K562 (cell line): ENCODE results near the gene HNRNPK. TPM values are rescaled to one million over a fixed set of nuclear protein-coding genes. Genes with fewer than 3 reads are reported as not detected.
A peak's percentile ranks its signal among the peaks of the same experiment; 100 is the strongest.

Experiments
- CBX8 ChIP-seq: fragments of 200-600 bp; sonication (generic); IDR thresholded peaks from 2 replicates; pipeline ENCODE4 v1.6.1; 2012; ENCODE audit warnings: borderline replicate concordance, mixed run types, low read depth, mild to moderate bottlenecking, moderate library complexity, mixed read lengths, low read length, control low read depth, inconsistent platforms; ENCODE audit not compliant: poor library complexity, severe bottlenecking; ENCODE audit errors: extremely low read depth
- FOXK1 ChIP-seq: sonication (generic); formaldehyde crosslinking; IDR thresholded peaks from 2 replicates; pipeline ENCODE4 v1.8.0; 2022; ENCODE audit warnings: missing genetic modification reagents, mild to moderate bottlenecking, borderline replicate concordance
- KDM4B ChIP-seq, 2 experiments: fragments of 450-650 bp in 1 of 2; sonication (generic) in 1 of 2; IDR thresholded peaks; 2 replicates each; pipeline ENCODE4 v1.6.1; 2016 to 2017; ENCODE audit warnings: borderline replicate concordance in 2 of 2, antibody characterized with exemption in 1 of 2, low read depth in 1 of 2, mild to moderate bottlenecking in 1 of 2
- KLF16 ChIP-seq: IDR thresholded peaks from 2 replicates; pipeline ENCODE4 v1.6.1; 2016; ENCODE audit warnings: antibody characterized with exemption
- RBM17 ChIP-seq: fragments of 200-400 bp; formaldehyde crosslinking; IDR thresholded peaks from 2 replicates; pipeline ENCODE4 v1.6.1; 2017; ENCODE audit warnings: low read depth, mild to moderate bottlenecking, low read length, borderline replicate concordance
- RREB1 ChIP-seq: fragments of 250-450 bp; sonication (Bioruptor Pico); IDR thresholded peaks from 2 replicates; pipeline ENCODE4 v1.4.0; 2020
- SNRNP70 ChIP-seq: fragments of 200-400 bp; formaldehyde crosslinking; optimal IDR thresholded peaks from 2 replicates; pipeline ENCODE3; 2017; ENCODE audit warnings: low read depth, low read length
- ZNF717 ChIP-seq: fragments of 250-450 bp; sonication (Bioruptor Pico); IDR thresholded peaks from 2 replicates; pipeline ENCODE4 v1.5.0; 2021
- polyA plus RNA-seq, 8 experiments: library from polyadenylated mRNA; depleted of rRNA in 4 of 8; stranded (reverse) in 5 of 8; unstranded in 3 of 8; fragments of >200 nt; fragmentation: Nextera tagmentation in 2 of 8; fragmentation: Illumina TruSeq in 1 of 8; extraction: Ambion mirVana in 2 of 8; extraction: Trizol in 1 of 8; gene quantifications; 2 replicates each; pipeline versions ENCODE4 v1.2.1 to v1.2.3, GENCODE V29; 2011 to 2014; ENCODE audit warnings: inconsistent platforms in 1 of 8, missing spikeins in 1 of 8
- total RNA-seq, 7 experiments: library from RNA; depleted of rRNA in 6 of 7; stranded (reverse); fragments of >200 nt in 6 of 7; fragmentation: Illumina TruSeq in 2 of 7; extraction: Trizol in 2 of 7; gene quantifications; 2 replicates each; pipeline versions ENCODE4 v1.2.1 to v1.2.3, GENCODE V29; 2011 to 2021; ENCODE audit warnings: low replicate concordance in 1 of 7
- TF ChIP-seq, protein P1 (sequence below): fragments of 250-450 bp; sonication (Bioruptor Pico); IDR thresholded peaks from 2 replicates; pipeline ENCODE4 v1.4.0; 2020; ENCODE audit warnings: mild to moderate bottlenecking
- TF ChIP-seq, protein P2 (sequence below): fragments of 450-650 bp; conservative IDR thresholded peaks from 2 replicates; pipeline ENCODE4 v1.6.1; 2016; ENCODE audit warnings: missing genetic modification characterization, low read depth, mild to moderate bottlenecking, control low read depth, missing compliant biosample characterization
- TF ChIP-seq, protein P3 (sequence below): fragments of 200-800 bp; sonication (Bioruptor generic); IDR thresholded peaks from 2 replicates; pipeline ENCODE4 v1.6.1; 2016; ENCODE audit warnings: missing genetic modification characterization, missing compliant biosample characterization

HNRNPK gene
- total and polyA plus RNA-seq, 9 of the 15 experiments (the other 6 are each of a cell fraction or from before 2014, with no cell fraction given) = 224 to 883 (median 618) TPM

DNA sequence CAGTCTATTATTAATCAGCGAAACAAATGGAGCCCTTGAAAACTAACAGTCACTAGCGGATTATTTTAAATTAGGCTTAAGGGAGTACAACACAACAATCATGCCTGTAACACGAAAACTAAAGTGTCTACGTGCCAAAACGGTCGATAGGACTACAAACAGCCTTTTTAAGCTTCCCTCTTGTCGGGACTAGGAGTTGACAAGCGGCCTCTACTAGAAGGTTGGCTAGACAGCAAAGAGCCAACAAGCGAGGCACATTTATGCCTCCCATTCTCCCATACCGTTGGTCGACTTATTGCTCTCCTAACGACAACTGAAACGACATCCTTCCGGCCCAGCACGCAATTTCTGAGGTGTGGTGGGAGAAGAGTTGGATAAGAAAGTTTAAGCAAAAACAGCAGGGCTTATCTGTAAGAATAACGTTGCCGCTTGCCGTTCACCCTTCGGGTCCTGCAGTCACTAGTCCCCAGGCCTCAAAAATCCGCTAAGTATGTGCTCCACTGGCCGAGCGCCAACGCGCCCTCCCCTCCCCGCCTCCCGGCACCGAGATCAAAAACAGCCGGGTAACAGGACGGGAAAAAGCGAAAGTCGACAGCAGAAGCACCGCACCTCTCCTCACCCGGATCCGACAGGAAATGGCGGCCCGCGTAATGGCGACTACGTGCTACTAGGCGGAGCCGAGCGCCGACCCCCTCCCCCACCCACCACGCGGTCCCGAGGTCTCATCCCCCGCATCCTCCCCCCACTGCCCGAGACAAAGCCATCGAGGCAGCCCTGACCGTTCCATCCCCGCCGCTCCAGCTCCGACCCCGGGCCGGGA lies 813 bp downstream of the HNRNPK start (continued):
- TF ChIP-seq, protein P1, sequence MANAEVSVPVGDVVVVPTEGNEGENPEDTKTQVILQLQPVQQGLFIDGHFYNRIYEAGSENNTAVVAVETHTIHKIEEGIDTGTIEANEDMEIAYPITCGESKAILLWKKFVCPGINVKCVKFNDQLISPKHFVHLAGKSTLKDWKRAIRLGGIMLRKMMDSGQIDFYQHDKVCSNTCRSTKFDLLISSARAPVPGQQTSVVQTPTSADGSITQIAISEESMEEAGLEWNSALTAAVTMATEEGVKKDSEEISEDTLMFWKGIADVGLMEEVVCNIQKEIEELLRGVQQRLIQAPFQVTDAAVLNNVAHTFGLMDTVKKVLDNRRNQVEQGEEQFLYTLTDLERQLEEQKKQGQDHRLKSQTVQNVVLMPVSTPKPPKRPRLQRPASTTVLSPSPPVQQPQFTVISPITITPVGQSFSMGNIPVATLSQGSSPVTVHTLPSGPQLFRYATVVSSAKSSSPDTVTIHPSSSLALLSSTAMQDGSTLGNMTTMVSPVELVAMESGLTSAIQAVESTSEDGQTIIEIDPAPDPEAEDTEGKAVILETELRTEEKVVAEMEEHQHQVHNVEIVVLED (CRISPR knock-in tag) = 0 out of 2 replicates have a peak, but pooled peaks have one; percentile 19
- TF ChIP-seq RREB1 (CRISPR knock-in tag) = no peak
- TF ChIP-seq ZNF717 (CRISPR knock-in tag) = no peak
- no peak for TF ChIP-seq RBM17
- no peak for TF ChIP-seq SNRNP70
- TF ChIP-seq, protein P2, sequence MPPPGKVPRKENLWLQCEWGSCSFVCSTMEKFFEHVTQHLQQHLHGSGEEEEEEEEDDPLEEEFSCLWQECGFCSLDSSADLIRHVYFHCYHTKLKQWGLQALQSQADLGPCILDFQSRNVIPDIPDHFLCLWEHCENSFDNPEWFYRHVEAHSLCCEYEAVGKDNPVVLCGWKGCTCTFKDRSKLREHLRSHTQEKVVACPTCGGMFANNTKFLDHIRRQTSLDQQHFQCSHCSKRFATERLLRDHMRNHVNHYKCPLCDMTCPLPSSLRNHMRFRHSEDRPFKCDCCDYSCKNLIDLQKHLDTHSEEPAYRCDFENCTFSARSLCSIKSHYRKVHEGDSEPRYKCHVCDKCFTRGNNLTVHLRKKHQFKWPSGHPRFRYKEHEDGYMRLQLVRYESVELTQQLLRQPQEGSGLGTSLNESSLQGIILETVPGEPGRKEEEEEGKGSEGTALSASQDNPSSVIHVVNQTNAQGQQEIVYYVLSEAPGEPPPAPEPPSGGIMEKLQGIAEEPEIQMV (tag) = no peak
- TF ChIP-seq KDM4B (IDR thresholded peaks at IDR 0.05; ENCODE audit: borderline replicate concordance in 2 of 2, low read depth in 1 of 2) = no peak
- TF ChIP-seq KLF16 = 0 out of 2 replicates have a peak, but pooled peaks have one; percentile 12
- no peak for TF ChIP-seq FOXK1
- TF ChIP-seq CBX8 = no peak
- TF ChIP-seq, protein P3, sequence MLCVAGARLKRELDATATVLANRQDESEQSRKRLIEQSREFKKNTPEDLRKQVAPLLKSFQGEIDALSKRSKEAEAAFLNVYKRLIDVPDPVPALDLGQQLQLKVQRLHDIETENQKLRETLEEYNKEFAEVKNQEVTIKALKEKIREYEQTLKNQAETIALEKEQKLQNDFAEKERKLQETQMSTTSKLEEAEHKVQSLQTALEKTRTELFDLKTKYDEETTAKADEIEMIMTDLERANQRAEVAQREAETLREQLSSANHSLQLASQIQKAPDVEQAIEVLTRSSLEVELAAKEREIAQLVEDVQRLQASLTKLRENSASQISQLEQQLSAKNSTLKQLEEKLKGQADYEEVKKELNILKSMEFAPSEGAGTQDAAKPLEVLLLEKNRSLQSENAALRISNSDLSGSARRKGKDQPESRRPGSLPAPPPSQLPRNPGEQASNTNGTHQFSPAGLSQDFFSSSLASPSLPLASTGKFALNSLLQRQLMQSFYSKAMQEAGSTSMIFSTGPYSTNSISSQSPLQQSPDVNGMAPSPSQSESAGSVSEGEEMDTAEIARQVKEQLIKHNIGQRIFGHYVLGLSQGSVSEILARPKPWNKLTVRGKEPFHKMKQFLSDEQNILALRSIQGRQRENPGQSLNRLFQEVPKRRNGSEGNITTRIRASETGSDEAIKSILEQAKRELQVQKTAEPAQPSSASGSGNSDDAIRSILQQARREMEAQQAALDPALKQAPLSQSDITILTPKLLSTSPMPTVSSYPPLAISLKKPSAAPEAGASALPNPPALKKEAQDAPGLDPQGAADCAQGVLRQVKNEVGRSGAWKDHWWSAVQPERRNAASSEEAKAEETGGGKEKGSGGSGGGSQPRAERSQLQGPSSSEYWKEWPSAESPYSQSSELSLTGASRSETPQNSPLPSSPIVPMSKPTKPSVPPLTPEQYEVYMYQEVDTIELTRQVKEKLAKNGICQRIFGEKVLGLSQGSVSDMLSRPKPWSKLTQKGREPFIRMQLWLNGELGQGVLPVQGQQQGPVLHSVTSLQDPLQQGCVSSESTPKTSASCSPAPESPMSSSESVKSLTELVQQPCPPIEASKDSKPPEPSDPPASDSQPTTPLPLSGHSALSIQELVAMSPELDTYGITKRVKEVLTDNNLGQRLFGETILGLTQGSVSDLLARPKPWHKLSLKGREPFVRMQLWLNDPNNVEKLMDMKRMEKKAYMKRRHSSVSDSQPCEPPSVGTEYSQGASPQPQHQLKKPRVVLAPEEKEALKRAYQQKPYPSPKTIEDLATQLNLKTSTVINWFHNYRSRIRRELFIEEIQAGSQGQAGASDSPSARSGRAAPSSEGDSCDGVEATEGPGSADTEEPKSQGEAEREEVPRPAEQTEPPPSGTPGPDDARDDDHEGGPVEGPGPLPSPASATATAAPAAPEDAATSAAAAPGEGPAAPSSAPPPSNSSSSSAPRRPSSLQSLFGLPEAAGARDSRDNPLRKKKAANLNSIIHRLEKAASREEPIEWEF (CRISPR knock-in tag) = no peak
